ENCODE results near the gene CARM1.

GRCh38 chr19:10952809-10953208 is 81.5 kb downstream of the CARM1 start:
- TF ChIP-seq, protein P1, sequence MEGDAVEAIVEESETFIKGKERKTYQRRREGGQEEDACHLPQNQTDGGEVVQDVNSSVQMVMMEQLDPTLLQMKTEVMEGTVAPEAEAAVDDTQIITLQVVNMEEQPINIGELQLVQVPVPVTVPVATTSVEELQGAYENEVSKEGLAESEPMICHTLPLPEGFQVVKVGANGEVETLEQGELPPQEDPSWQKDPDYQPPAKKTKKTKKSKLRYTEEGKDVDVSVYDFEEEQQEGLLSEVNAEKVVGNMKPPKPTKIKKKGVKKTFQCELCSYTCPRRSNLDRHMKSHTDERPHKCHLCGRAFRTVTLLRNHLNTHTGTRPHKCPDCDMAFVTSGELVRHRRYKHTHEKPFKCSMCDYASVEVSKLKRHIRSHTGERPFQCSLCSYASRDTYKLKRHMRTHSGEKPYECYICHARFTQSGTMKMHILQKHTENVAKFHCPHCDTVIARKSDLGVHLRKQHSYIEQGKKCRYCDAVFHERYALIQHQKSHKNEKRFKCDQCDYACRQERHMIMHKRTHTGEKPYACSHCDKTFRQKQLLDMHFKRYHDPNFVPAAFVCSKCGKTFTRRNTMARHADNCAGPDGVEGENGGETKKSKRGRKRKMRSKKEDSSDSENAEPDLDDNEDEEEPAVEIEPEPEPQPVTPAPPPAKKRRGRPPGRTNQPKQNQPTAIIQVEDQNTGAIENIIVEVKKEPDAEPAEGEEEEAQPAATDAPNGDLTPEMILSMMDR (conservative IDR thresholded peaks at IDR 0.05) = no peak
- no peak for TF ChIP-seq EZH2 (IDR thresholded peaks at IDR 0.05; ENCODE audit: low read depth)
